Measurements from ENCODE around the gene PNMA8B. TPM values are rescaled to one million over a fixed set of nuclear protein-coding genes. Genes with fewer than 3 reads are reported as not detected.
"Not testable (repeated sequence)": the region's sequence is repeated elsewhere in the genome, so short reads cannot be mapped to it uniquely, and the experiment has no call there.

PNMA8B gene
- total RNA-seq, 4 donors from 2014 or later: 3.1 to 4.2 (median 3.7) TPM

GRCh38 chr19:46503848-46504453 lies 8.3 kb upstream of the PNMA8B start:
- Histone ChIP-seq H3K27me3 (no peaks in the 10 kb centered on the region), H3K36me3 (no peaks in the 10 kb centered on the region), H3K27ac (no peak overlapping the region), H3K9me3 (peaks cover 0 to 8% (median 0%) of the 10 kb centered on the region in 4 donors), H3K4me3 (no peak overlapping the region), H3K4me1 (no peaks in the 10 kb centered on the region)
- no peak for DNase-seq (ENCODE audit: low spot score in 2 of 2)
- WGBS, 2 donors: 71 to 75% methylated on average over 17 of the region's 17 CpGs
- TF ChIP-seq POLR2A (IDR thresholded peaks at IDR 0.05) (no peak), EP300 (IDR thresholded peaks at IDR 0.05) (no peak), CTCF (IDR thresholded peaks at IDR 0.05) (no peak)

- Histone ChIP-seq H3K4me3 (no peak overlapping the region), H3K9me3 (peaks cover 0 to 8% (median 0%) of the 10 kb centered on the region in 4 donors), H3K27me3 (no peaks in the 10 kb centered on the region), H3K4me1 (no peaks in the 10 kb centered on the region), H3K27ac (no peak overlapping the region), H3K36me3 (no peaks in the 10 kb centered on the region)
- no peak for TF ChIP-seq CTCF (IDR thresholded peaks at IDR 0.05)
- no peak for TF ChIP-seq EP300 (IDR thresholded peaks at IDR 0.05)
- TF ChIP-seq POLR2A (IDR thresholded peaks at IDR 0.05): no peak
- DNase-seq (ENCODE audit: low spot score in 2 of 2): no peak
- 88 to 89% methylated on average over 5 of the region's 5 CpGs for WGBS, 2 donors
These were observed 7.2 kb upstream of the PNMA8B start for GRCh38 chr19:46502891-46503290.

GRCh38 chr19:46499692-46500091 lies 4.0 kb upstream of the PNMA8B start:
- no peak for DNase-seq (ENCODE audit: low spot score in 2 of 2)
- H3K27me3 ChIP-seq: peaks cover 0 to 10% of the 10 kb centered on the region in 2 donors
- H3K27ac ChIP-seq: no peak overlapping the region
- peaks cover 0 to 12% (median 3%) of the 10 kb centered on the region in 4 donors for H3K4me1 ChIP-seq
- 58 to 63% methylated on average over 4 of the region's 4 CpGs for WGBS, 2 donors
- no peak overlapping the region for H3K4me3 ChIP-seq
- H3K9me3 ChIP-seq: peaks cover 0 to 2% (median 0%) of the 10 kb centered on the region in 4 donors
- H3K36me3 ChIP-seq: no peaks in the 10 kb centered on the region
- no peak for TF ChIP-seq CTCF (IDR thresholded peaks at IDR 0.05)
- no peak for TF ChIP-seq POLR2A (IDR thresholded peaks at IDR 0.05)
- no peak for TF ChIP-seq EP300 (IDR thresholded peaks at IDR 0.05)

GRCh38 chr19:46497773-46498172 lies 2.1 kb upstream of the PNMA8B start:
- WGBS, 2 donors: 83 to 86% methylated on average over 8 of the region's 8 CpGs

GRCh38 chr19:46496886-46497285 lies 1.2 kb upstream of the PNMA8B start:
- H3K36me3 ChIP-seq; H3K27ac ChIP-seq; DNase-seq (ENCODE audit: low spot score in 2 of 2); H3K4me3 ChIP-seq; H3K9me3 ChIP-seq: not testable (repeated sequence)
- Histone ChIP-seq H3K4me1 (peaks cover 0 to 38% (median 10%) of the 10 kb centered on the region in 4 donors), H3K27me3 (peaks cover 0 to 35% of the 10 kb centered on the region in 2 donors)
- WGBS, 2 donors: 74 to 89% methylated on average over 4 of the region's 4 CpGs

More at GRCh38 chr19:46497773-46498172, 2.1 kb upstream of the PNMA8B start:
- peaks cover 0 to 29% (median 7%) of the 10 kb centered on the region in 4 donors for H3K4me1 ChIP-seq
- H3K27ac ChIP-seq: no peak overlapping the region
- no peak for TF ChIP-seq CTCF (IDR thresholded peaks at IDR 0.05)
- TF ChIP-seq POLR2A (IDR thresholded peaks at IDR 0.05): no peak
- no peak for TF ChIP-seq EP300 (IDR thresholded peaks at IDR 0.05)
- H3K27me3 ChIP-seq: peaks cover 0 to 26% of the 10 kb centered on the region in 2 donors
- no peaks in the 10 kb centered on the region for H3K36me3 ChIP-seq
- no peak overlapping the region for H3K4me3 ChIP-seq
- no peaks in the 10 kb centered on the region for H3K9me3 ChIP-seq
- DNase-seq (ENCODE audit: low spot score in 2 of 2): no peak
